ENCODE data around the gene PPP2R2C.

Gene PPP2R2C

DNA sequence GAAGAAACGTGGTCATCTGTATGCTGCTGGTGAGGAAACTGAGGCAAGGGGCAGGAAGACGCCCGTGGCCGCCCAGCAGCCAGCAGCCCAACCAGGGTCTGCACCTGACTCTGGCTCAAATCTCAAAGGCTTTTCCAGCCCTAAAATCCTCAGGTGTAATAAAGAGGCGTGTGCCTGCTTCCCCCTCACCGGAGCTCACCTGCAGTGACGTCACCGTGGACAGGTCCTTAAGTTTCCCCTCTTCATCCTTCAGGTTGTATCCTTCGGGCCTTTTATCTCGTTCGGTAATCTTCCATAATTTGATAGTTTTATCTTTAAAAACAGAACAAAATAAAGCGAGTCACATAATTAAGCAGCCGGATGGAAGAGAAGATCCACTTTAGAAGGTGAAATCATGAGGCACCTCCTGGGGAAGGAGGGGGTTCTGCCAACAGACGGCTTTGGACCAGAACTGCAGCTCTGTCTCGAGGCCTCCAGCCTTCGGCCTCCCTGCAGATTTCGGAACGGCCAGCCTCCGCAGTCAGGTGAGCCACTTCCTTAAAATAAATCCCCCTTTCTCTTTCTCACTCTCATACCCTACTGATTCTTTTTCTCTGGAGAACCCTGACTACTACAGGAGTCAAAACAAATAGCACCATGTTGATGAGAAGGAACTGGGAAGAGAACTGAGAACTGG, 96.7 kb downstream of the PPP2R2C start:
- no peak for DNase-seq

- no peak for DNase-seq
Measured at GRCh38 chr4:6374575-6374974, 97.8 kb downstream of the PPP2R2C start.

DNA sequence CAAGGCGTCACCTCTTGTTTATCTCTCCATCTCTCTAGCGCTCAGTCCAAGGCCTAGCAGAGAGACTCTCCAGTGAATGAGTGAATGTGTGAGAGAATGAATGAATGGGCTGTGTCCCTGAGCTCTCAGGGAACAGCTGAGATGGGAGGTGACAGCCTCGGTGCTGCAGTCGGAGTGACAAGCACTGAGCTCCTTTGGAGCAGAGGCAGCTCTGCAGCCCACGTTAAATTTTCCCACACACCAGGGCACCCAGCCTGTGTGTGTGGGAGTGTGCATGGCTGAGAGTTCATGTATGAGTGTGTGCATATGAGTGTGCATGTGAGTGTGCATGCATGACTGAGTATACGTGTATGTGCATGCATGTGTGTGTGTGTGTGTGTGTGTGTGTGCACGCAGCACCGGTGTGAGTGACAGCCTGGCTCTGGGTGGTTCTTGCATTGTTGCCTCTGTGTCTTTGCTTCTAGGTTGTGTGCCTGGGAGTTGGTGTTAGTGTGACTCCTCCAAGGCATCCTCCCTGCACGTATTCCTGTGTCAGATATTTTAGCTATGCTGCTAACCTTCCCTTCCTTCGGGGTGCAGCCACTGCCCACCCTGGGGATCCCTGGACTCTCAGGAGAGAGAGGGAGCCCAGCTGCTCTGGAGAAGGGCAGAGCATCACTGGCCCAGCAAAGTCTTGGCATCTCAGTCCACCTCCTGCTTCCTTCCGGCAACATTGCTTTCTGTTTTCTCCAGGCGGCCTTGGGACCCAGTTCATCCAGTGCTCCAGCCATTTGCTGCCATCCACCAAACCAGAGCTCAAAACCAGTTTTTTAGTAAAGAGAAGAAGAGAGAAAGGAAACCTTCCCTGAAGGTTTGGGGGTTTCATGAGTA, 98.6 kb downstream of the PPP2R2C start:
- no peak for DNase-seq

GRCh38 chr4:6372649-6373525, 99.5 kb downstream of the PPP2R2C start:
- DNase-seq: no peak

DNA sequence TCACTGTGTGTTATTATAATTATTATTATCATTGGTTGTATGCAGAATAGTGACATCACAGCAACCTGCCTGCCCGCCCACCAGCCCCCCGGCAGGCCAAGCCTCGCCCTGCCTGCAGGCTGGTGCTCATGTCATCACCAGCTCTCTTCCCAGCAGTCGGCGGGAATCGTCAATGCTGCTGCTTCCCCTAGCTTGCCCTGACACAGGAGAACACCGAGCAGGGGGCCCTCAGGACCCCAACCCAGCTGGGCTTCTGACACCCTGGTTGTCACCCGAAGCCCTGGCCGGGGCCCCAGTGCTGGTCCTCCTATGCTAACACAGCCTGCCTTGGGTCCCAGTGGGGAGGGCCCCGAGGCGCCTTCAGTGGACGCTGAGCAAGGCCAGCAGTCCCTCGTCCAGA, 100.6 kb downstream of the PPP2R2C start:
- no peak for DNase-seq

GRCh38 chr4:6371271-6371670, 101.1 kb downstream of the PPP2R2C start:
- no peak for DNase-seq

- DNase-seq: no peak
Measured at GRCh38 chr4:6369924-6370645, 102.3 kb downstream of the PPP2R2C start.

- no peak for DNase-seq
Measured at GRCh38 chr4:6369511-6369910, 102.9 kb downstream of the PPP2R2C start.

DNA sequence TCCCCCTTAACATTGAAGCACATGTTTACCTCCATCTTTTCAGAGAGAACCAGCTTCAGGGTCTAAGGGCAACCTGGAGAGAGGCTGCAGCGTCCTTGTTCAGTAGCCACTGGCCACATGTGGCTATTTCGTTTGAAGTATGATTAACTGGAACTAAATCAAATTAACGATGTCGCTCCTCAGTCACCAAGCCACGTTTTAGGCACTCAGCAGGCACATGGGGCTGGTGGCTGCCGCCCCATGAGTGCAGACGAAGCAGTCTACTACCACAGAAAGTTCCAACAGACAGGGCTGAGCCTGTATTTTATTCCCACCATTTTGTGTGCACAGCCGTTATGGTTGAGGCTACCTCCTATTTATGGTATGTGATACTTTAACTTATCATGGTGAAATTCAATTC, 103.4 kb downstream of the PPP2R2C start:
- no peak for DNase-seq

- no peak for DNase-seq
Measured at GRCh38 chr4:6368601-6369000, 103.8 kb downstream of the PPP2R2C start.

GRCh38 chr4:6368096-6368495, 104.3 kb downstream of the PPP2R2C start:
- no peak for DNase-seq

DNA sequence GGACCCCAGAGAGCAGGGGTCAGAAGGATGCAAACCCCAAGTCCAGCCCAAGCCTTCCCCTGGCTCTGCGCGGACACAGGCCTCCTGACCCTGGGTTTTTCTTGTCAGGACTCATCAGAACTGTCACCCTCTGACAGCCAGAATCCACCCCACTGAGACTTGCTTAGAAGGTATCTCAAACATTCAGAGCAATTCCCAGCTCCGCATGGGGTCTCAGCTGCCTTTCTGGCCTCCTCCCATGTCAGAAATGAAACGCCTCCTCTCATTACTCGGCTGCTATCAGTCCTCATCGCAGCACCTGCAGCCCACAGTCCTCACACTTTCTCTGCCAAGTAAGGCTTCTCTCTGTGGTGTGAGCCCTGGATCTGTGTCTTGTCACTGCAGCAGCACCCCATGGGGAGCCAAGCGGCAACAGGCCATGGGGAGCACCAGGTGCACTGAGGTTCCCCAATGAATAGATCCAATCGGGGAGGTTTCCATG, 105.0 kb downstream of the PPP2R2C start:
- DNase-seq: no peak

- no peak for DNase-seq
Measured at GRCh38 chr4:6366581-6366980, 105.8 kb downstream of the PPP2R2C start.

DNA sequence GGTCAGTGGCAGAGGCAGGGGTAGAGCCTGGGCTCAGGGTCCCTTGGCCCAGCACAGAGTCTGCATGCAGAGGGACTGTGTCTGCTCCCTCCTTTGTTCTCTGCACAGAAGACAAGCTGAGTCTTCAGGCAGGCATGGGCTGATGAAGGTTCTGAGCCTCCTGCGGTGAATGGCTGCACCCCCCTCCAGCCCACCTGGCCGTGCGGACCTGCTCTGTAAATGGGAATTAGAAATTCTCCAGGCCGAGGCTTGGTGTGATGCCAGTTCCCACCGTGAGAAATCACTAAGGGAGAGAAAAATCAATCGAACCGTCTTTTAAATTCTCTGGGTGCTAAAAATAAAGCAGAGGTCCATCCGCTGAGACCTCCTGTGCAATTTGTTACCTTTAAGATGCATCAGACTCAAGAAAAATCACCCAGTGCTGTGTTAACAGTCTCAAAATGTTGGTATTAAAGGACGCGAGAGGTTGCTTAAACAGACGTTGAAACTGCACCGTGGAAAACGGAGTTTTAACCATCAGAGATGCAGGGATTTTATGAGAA, 106.8 kb downstream of the PPP2R2C start:
- DNase-seq: no peak

DNA sequence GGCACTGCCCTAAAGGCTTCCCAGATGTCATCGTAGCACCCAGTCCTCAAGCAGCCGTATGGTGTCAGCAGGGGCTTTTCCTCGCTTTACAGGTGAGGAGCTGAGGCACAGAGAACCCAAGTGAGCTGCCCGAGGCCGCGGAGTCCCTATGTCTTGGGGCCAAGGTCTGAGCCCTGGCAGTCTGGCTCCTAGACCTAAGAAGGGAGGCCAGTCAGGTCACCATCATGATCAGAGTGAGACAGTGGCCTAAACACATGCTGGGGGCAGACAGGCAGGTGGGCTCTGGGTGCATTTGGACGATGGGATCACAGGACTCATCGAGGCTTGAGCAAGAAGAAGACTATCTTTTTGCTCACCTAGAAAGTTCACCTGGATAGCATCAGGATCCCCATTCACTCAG, 107.8 kb downstream of the PPP2R2C start:
- DNase-seq: no peak

- no peak for DNase-seq
Measured at GRCh38 chr4:6364146-6364545, 108.3 kb downstream of the PPP2R2C start.

DNA sequence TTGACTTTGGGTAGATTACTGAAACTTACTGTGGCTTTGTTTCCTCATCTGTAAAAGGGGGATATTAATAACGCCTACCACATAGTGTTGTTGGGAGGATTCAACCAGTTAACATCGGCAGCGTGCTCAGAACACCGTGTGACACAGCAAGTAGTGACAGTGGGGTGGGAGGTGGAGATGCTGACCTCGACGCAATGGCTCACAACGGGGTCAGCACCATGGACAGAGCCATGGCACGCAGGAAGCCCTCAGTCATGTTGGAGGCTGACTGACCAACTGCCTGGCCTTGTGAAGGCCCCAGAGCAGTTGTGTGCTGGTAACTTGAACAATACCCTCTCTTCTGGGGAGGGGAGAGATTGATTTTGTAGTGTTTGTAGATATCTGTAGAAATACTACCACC, 109.5 kb downstream of the PPP2R2C start:
- DNase-seq: no peak

GRCh38 chr4:6362243-6362885, 110.0 kb downstream of the PPP2R2C start:
- no peak for DNase-seq

GRCh38 chr4:6361076-6361784, 111.2 kb downstream of the PPP2R2C start:
- DNase-seq: no peak

DNA sequence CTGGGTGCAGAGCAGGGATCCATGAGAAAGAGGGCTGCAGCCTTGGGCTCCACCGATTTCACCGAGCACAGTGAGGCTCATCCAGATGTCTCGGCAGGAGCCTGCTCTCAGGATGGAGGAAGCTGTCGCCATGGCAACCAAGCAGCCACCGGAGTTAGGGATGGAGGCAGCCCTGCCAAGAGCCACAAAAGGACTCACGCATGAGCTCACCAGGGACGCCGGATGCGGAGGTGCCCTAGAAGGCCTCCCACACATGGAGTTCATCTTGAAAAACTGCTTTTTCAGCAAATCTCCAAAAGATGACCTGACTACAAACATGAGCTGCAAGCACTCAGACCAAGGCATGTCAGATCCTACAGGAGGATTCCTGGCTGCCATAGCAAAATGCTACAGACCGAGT, 112.0 kb downstream of the PPP2R2C start:
- DNase-seq: peak; percentile 49
